HFFc6 (cell line): Measurements from ENCODE around the gene ADGRF1. TPM values are rescaled to one million over a fixed set of nuclear protein-coding genes. Genes with fewer than 3 reads are reported as not detected.

Source experiments
- DNase-seq: peaks from one replicate; pipeline ENCODE4 v3.0.0-alpha.2; 2018
- H3K27ac Mint-ChIP-seq: 2 replicates; pipeline ENCODE4 v1.8.0; 2020; ENCODE audit warnings: mild to moderate bottlenecking, mixed read lengths
- H3K27me3 Mint-ChIP-seq: 2 replicates; pipeline ENCODE4 v1.8.0; 2021; ENCODE audit warnings: mild to moderate bottlenecking, moderate library complexity, mixed read lengths; ENCODE audit not compliant: insufficient read depth
- H3K36me3 Mint-ChIP-seq: 2 replicates; pipeline ENCODE4 v1.8.0; 2021; ENCODE audit warnings: low read depth, mixed read lengths
- H3K4me1 Mint-ChIP-seq: 2 replicates; pipeline ENCODE4 v1.8.0; 2020; ENCODE audit warnings: low read depth, mixed read lengths
- H3K4me3 Mint-ChIP-seq: 2 replicates; pipeline ENCODE4 v1.8.0; 2020; ENCODE audit warnings: mild to moderate bottlenecking, moderate library complexity, mixed read lengths
- H3K9me3 Mint-ChIP-seq: 2 replicates; pipeline ENCODE4 v1.8.0; 2020; ENCODE audit warnings: mild to moderate bottlenecking, mixed read lengths
- total RNA-seq, 6 experiments: library from RNA; stranded (reverse); fragmentation: NEBNext Ultra II Directional; extraction: Animal tissue kit (Norgen Biotek cat#: 25700); gene quantifications; 2 replicates in 1 of 6; 3 replicates in 5 of 6; pipeline ENCODE4 v1.2.3, GENCODE V29; 2021
- TF ChIP-seq, protein P1 (sequence below): fragments of 200-600 bp; sonication (generic); IDR thresholded peaks from 2 replicates; pipeline ENCODE4 v1.5.0; 2021; ENCODE audit warnings: antibody characterized with exemption, mild to moderate bottlenecking

The ADGRF1 gene
- total RNA-seq, 6 experiments from 2014 or later: not detected

DNA sequence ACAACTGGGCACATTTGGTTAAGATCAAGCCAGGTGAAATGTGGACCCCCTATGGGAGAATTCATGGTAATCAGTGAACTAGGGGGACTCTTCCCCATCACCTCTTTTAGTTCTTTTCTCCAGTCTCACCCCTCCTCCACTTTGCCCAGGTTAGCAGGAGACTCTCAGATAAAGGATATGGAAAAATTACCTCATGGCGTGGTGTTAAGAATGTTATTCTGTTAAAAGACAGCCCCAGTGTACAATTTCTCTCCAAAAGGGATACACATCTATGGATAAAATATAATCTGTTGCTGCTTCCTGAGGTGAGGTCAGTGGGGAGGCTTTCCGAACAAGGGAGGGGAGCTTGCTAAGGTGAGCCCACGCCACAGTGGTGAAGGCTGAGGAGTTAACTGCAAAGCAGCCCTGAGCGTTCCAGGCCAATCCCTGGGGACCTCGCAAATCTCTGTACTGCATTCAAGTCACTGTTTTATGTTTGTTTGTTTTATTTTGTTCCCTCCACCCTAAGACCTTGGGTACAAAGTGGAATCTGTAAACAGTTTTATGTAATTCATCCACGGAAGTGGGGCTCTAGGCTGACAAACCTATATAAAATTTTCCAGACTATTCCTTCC is 52.0 kb downstream of the ADGRF1 start:
- H3K27me3 Mint-ChIP-seq: peaks cover 5% of the 10 kb centered on the region
- DNase-seq: no peak

DNA sequence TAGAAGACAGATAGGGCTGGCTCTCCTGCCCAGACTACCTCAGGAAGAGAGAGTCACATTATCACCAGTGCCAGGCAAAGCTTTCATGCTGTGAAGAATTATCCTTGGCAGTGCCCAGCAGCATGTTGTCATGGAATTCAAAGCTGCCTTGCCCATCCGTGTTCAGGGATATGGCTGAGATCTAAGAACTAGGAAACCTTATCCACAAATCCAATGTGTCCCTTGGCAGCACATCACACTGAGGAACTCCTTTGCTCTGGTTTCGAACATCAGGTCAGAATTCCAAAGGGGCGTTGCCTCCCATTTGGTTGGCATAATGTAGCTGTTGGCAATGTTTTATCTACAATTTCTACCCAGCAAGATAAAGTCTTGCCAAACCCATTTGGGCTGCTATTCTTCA is 52.7 kb downstream of the ADGRF1 start:
- Mint-ChIP-seq H3K4me1 (peaks cover 36% of the 10 kb centered on the region), H3K4me3 (no peak overlapping the region), H3K27ac (no peak overlapping the region), H3K36me3 (no peaks in the 10 kb centered on the region; the same call in 1 of the 2 replicates), H3K27me3 (peaks cover 5% of the 10 kb centered on the region), H3K9me3 (peaks cover 14% of the 10 kb centered on the region)
- TF ChIP-seq, protein P1, sequence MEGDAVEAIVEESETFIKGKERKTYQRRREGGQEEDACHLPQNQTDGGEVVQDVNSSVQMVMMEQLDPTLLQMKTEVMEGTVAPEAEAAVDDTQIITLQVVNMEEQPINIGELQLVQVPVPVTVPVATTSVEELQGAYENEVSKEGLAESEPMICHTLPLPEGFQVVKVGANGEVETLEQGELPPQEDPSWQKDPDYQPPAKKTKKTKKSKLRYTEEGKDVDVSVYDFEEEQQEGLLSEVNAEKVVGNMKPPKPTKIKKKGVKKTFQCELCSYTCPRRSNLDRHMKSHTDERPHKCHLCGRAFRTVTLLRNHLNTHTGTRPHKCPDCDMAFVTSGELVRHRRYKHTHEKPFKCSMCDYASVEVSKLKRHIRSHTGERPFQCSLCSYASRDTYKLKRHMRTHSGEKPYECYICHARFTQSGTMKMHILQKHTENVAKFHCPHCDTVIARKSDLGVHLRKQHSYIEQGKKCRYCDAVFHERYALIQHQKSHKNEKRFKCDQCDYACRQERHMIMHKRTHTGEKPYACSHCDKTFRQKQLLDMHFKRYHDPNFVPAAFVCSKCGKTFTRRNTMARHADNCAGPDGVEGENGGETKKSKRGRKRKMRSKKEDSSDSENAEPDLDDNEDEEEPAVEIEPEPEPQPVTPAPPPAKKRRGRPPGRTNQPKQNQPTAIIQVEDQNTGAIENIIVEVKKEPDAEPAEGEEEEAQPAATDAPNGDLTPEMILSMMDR: no peak
- DNase-seq: no peak

More for the DNA sequence above, 52.0 kb downstream of the ADGRF1 start:
- peaks cover 14% of the 10 kb centered on the region for H3K9me3 Mint-ChIP-seq
- TF ChIP-seq, protein P1: no peak
- H3K36me3 Mint-ChIP-seq: no peaks in the 10 kb centered on the region; the same call in 1 of the 2 replicates
- no peak overlapping the region for H3K4me3 Mint-ChIP-seq
- no peak overlapping the region for H3K27ac Mint-ChIP-seq
- peaks cover 42% of the 10 kb centered on the region for H3K4me1 Mint-ChIP-seq

DNA sequence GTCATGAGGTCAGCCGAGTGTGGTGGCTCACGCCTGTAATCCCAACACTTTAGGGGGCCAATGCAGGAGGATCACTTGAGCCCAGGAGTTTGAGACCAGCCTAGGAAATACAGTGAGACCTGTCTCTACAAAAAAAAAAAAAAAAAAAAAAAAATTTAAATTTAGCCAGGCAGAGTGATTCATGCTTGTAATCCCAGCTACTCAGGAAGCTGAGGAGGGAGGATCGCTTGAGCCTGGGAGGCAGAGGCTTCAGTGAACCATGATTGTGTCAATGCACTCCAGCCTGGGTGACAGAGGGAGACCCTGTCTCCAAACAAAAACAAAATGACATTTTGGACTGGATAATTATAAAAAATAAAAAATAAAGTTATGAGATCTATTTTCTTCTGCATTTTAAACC is 56.2 kb downstream of the ADGRF1 start:
- DNase-seq: no peak
- Mint-ChIP-seq H3K9me3 (peaks cover 8% of the 10 kb centered on the region; the same call in 1 of the 2 replicates), H3K36me3 (no peaks in the 10 kb centered on the region), H3K27ac (no peak overlapping the region), H3K27me3 (peaks cover 5% of the 10 kb centered on the region), H3K4me1 (peaks cover 34% of the 10 kb centered on the region; the same call in 1 of the 2 replicates), H3K4me3 (no peak overlapping the region)
- TF ChIP-seq, protein P1: no peak

DNA sequence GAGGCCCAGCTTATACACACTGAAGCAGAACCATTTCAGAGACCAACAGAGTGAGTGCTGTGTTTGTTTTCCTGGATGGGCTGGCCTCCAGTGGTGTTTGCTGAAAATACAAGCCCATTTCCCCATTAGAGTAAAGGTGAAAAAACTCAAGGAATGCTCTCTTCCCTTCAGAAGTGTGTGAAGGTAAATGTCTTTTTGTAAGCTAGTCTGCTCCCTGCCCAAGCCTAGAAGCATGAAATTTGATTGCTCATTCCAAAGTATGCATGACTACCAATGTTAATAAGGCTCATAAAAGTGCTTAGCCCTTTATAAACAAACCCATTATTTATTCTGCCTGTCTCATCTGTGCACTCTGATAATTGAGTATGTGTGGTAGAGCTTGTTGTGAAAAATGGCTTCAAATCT is 59.1 kb downstream of the ADGRF1 start:
- H3K27ac Mint-ChIP-seq: peak overlapping the region; percentile 57; the same call in 1 of the 2 replicates
- H3K9me3 Mint-ChIP-seq: peaks cover 8% of the 10 kb centered on the region; the same call in 1 of the 2 replicates
- no peaks in the 10 kb centered on the region for H3K36me3 Mint-ChIP-seq
- H3K4me3 Mint-ChIP-seq: peak overlapping the region; percentile 6; the same call in 1 of the 2 replicates
- TF ChIP-seq, protein P1: no peak
- 0 out of 2 replicates have a peak, but pooled peaks cover 2% of the 10 kb centered on the region for H3K27me3 Mint-ChIP-seq
- DNase-seq: peak; percentile 83
- H3K4me1 Mint-ChIP-seq: peaks cover 34% of the 10 kb centered on the region; the same call in 1 of the 2 replicates

DNA sequence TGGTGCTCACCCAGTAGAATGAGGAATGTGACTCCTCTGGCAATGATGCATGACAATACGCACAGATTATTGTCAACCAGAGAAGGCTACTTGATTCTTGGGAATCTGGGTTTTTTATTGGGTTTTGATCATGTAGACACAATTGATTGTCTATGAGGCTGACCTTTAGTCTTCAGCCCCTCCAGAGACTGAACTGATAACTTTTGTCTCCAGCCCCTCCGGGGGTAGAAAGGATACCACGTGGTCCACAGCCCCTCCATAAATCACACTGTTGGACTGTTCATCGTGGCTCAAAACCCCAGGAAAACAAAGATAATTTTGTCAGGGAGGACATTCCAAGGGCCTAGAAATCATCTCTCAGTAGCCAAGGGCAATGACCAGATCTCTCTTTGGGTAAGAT is 62.9 kb downstream of the ADGRF1 start:
- Mint-ChIP-seq H3K27ac (no peak overlapping the region), H3K36me3 (no peaks in the 10 kb centered on the region), H3K4me1 (peaks cover 20% of the 10 kb centered on the region; the same call in 1 of the 2 replicates), H3K27me3 (peaks cover 2% of the 10 kb centered on the region; the same call in 1 of the 2 replicates), H3K4me3 (no peak overlapping the region), H3K9me3 (peaks cover 8% of the 10 kb centered on the region; the same call in 1 of the 2 replicates)
- no peak for DNase-seq
- TF ChIP-seq, protein P1: no peak
